ENCODE measurements around the gene WDR82. TPM values are rescaled to one million over a fixed set of nuclear protein-coding genes. Genes with fewer than 3 reads are reported as not detected.
"Not testable (repeated sequence)": the region's sequence is repeated elsewhere in the genome, so short reads cannot be mapped to it uniquely, and the experiment has no call there.

WDR82 gene
- total and polyA plus RNA-seq, 2 donors from 2014 or later: 20.9 to 75.8 TPM

GRCh38 chr3:52272831-52273230 lies 5.6 kb downstream of the WDR82 start:
- Histone ChIP-seq H3K9me3 (ENCODE audit: control insufficient read depth in 2 of 3, insufficient read depth in 1 of 3, low read length in 3 of 3) (no peaks in the 10 kb centered on the region), H3K27ac (ENCODE audit: low read depth in 2 of 2, low read length in 2 of 2) (no peak overlapping the region), H3K9ac (ENCODE audit: low read length in 3 of 3) (no peak overlapping the region), H3K4me1 (ENCODE audit: control insufficient read depth in 2 of 3, insufficient read depth in 2 of 3, low read depth in 1 of 3, low read length in 3 of 3) (peaks cover 0 to 44% (median 34%) of the 10 kb centered on the region in 3 donors), H3K4me3 (ENCODE audit: low read length in 3 of 3) (no peak overlapping the region), H3K27me3 (ENCODE audit: control insufficient read depth, insufficient read depth, low read length) (no peaks in the 10 kb centered on the region), H3K36me3 (ENCODE audit: control insufficient read depth in 2 of 3, insufficient read depth in 3 of 3, low read length in 3 of 3) (peaks cover 3 to 18% (median 9%) of the 10 kb centered on the region in 3 donors)
- DNase-seq (no peak), FAIRE-seq (no peak)
- intact Hi-C loops (cut with DNase I): no loop called here
- TF ChIP-seq CTCF (IDR thresholded peaks at IDR 0.05; ENCODE audit: borderline replicate concordance, extremely low read depth, insufficient read depth): no peak

DNA sequence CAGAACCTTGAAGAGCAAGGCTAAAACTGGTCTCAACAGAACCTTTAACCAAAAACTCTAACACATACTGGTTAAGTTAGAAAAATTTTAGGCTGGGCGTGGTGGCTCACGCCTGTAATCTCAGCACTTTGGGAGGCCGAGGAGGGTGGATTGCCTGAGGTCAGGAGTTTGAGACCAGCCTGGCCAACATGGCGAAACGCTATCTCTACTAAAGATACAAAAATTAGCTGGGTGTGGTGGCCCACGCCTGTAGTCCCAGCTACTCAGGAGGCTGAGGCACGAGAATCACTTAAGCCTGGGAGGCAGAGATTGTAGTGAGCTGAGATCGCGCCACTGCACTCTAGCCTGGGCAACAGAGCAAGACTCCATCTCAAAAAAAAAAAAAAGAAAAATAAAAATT lies 6.3 kb downstream of the WDR82 start:
- not testable (repeated sequence) for FAIRE-seq; H3K27ac ChIP-seq (ENCODE audit: low read depth in 2 of 2, low read length in 2 of 2)

GRCh38 chr3:52270252-52270754 lies 8.1 kb downstream of the WDR82 start:
- H3K9ac ChIP-seq (ENCODE audit: low read length in 3 of 3): no peak overlapping the region
- no peaks in the 10 kb centered on the region for H3K27me3 ChIP-seq (ENCODE audit: control insufficient read depth, insufficient read depth, low read length)
- DNase-seq (no peak), FAIRE-seq (no peak)
- H3K4me3 ChIP-seq (ENCODE audit: low read length in 3 of 3): no peak overlapping the region
- H3K27ac ChIP-seq (ENCODE audit: low read depth in 2 of 2, low read length in 2 of 2): peak overlapping the region; percentile 35 to 39
- no peak for TF ChIP-seq CTCF (IDR thresholded peaks at IDR 0.05; ENCODE audit: borderline replicate concordance, extremely low read depth, insufficient read depth)
- peaks cover 3 to 32% (median 19%) of the 10 kb centered on the region in 3 donors for H3K36me3 ChIP-seq (ENCODE audit: control insufficient read depth in 2 of 3, insufficient read depth in 3 of 3, low read length in 3 of 3)
- peaks cover 0 to 44% (median 27%) of the 10 kb centered on the region in 3 donors for H3K4me1 ChIP-seq (ENCODE audit: control insufficient read depth in 2 of 3, insufficient read depth in 2 of 3, low read depth in 1 of 3, low read length in 3 of 3)
- no peaks in the 10 kb centered on the region for H3K9me3 ChIP-seq (ENCODE audit: control insufficient read depth in 2 of 3, insufficient read depth in 1 of 3, low read length in 3 of 3)
- intact Hi-C loops (cut with DNase I): no loop called here

More for the DNA sequence above, 6.3 kb downstream of the WDR82 start:
- H3K9me3 ChIP-seq (ENCODE audit: control insufficient read depth in 2 of 3, insufficient read depth in 1 of 3, low read length in 3 of 3); intact Hi-C loops (cut with DNase I); H3K27me3 ChIP-seq (ENCODE audit: control insufficient read depth, insufficient read depth, low read length); H3K9ac ChIP-seq (ENCODE audit: low read length in 3 of 3); H3K4me3 ChIP-seq (ENCODE audit: low read length in 3 of 3); DNase-seq: not testable (repeated sequence)
- peaks cover 0 to 44% (median 34%) of the 10 kb centered on the region in 3 donors for H3K4me1 ChIP-seq (ENCODE audit: control insufficient read depth in 2 of 3, insufficient read depth in 2 of 3, low read depth in 1 of 3, low read length in 3 of 3)
- H3K36me3 ChIP-seq (ENCODE audit: control insufficient read depth in 2 of 3, insufficient read depth in 3 of 3, low read length in 3 of 3): peaks cover 3 to 20% (median 14%) of the 10 kb centered on the region in 3 donors

DNA sequence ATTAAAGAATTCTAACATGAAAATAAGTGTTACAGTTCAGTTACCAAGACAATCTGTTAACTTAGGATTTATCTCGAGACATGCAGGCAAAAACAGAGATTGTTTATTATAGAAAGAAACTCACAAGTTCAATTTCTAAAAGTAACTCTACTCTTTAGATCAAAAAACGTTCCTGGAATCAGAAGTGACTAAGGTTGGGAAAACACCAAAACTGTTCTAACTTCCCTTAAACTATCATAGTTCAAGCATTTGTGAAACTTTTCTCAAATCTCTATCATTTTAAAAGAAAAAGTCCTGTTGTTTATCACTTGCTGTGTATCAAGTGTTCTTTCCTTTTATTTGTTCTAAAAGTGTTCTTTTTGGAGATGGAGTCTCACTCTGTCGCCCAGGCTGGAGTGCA lies 8.7 kb downstream of the WDR82 start:
- H3K27me3 ChIP-seq (ENCODE audit: control insufficient read depth, insufficient read depth, low read length): no peaks in the 10 kb centered on the region
- DNase-seq (no peak), FAIRE-seq (no peak)
- H3K4me1 ChIP-seq (ENCODE audit: control insufficient read depth in 2 of 3, insufficient read depth in 2 of 3, low read depth in 1 of 3, low read length in 3 of 3): peaks cover 0 to 44% (median 26%) of the 10 kb centered on the region in 3 donors
- peak overlapping the region; percentile 35 to 39 for H3K27ac ChIP-seq (ENCODE audit: low read depth in 2 of 2, low read length in 2 of 2)
- H3K9ac ChIP-seq (ENCODE audit: low read length in 3 of 3): no peak overlapping the region
- TF ChIP-seq CTCF (IDR thresholded peaks at IDR 0.05; ENCODE audit: borderline replicate concordance, extremely low read depth, insufficient read depth): no peak
- no peaks in the 10 kb centered on the region for H3K9me3 ChIP-seq (ENCODE audit: control insufficient read depth in 2 of 3, insufficient read depth in 1 of 3, low read length in 3 of 3)
- no peak overlapping the region for H3K4me3 ChIP-seq (ENCODE audit: low read length in 3 of 3)
- intact Hi-C loops (cut with DNase I): no loop called here
- peaks cover 3 to 32% (median 20%) of the 10 kb centered on the region in 3 donors for H3K36me3 ChIP-seq (ENCODE audit: control insufficient read depth in 2 of 3, insufficient read depth in 3 of 3, low read length in 3 of 3)

Data from kidney (tissue), 14 donors.